GM19467 (cell line): ENCODE results near the gene PAEP.

ENCODE experiments used
- ATAC-seq: cut with Tn5 transposase; IDR thresholded peaks from one replicate; pipeline ENCODE4 v1.9.1; 2021; ENCODE audit warnings: mild to moderate bottlenecking, moderate library complexity; ENCODE audit not compliant: unreplicated experiment

PAEP gene

DNA sequence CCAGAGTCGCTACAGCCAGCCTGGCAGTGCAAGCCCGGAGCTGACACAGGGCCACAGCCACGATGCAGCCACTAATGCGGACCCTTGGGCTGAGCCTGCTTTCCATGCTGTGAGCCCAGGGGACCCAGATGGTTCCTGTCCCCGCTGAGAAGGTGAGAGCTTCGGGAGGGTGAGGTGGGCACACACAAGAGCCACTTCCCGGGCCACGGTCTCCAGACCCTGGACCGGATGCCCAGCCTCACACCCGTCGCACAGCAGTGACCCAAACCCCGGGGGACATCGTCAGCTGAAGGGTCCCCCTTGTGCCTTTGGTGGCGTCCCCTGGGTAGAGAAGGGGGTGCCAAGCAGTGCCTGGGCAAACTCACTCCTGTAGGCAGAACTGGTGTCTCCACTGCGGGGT is 13.4 kb downstream of the PAEP start:
- ATAC-seq, result no peak

DNA sequence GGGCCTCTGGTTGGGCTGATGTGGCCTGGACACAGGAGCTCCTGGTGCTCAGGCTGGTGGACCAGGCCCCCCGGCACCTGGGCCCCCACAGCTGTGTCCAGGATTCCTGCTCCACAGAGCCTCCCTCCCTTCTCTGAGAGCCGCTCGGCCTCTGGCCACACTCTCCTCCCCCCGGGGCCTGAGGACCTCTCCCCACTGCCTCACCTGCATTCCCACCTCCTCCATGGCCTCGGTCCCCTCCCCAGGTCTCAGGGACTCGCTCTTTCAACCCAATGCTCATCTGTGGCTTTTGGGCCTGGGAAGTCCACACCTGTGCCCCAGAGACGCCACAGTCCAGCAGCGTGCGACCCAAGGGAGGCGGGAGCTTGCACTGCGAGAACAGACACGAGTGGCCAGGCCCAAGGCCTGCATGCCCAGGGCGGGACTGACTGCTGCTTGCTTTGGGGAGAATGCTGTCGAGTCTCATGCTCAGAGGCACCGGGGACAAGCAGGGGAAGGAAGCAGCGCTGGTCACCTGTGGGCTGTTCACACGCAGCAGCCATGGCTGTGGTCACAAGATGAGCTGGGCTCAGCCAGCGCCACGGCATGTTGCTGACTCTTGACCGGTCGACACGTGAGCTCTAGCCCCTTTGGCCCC is 14.6 kb downstream of the PAEP start:
- ATAC-seq, result no peak

DNA sequence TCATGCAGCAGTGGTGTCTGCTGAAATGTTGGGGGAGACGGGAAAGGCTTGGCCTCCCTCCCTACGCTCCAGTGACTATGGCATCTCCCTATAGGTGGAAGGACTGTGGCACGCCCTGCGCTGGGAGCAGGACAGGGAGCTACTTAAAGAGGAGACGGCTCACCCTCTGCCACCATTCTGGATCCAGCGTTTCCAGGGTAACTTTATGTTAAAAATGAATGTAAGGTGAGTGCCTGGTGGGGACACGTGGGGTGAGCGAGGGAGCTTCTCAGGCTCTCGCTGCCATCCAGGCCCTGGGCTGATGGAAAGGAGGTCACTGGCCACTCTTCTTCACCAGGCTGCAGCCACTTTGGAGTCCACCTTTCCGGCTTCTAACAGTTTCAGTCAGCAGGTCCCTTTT is 15.7 kb downstream of the PAEP start:
- no peak for ATAC-seq

DNA sequence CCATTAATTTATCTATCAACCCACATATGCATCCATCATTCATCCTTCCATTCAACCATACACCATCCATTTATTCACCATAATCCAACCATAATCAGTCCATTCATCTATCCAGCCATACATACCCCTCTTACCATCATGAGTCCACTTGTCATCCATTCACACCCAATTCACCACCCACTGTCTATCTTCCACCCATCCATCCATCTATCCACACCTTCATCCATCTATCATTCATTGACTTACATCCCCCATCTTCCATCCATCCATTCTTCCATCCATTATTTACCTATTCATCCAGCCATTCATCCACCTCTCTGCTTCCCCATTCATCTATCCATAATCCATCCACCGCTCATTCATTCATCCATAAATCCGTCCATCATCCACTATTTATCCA is 17.8 kb downstream of the PAEP start:
- no peak for ATAC-seq

DNA sequence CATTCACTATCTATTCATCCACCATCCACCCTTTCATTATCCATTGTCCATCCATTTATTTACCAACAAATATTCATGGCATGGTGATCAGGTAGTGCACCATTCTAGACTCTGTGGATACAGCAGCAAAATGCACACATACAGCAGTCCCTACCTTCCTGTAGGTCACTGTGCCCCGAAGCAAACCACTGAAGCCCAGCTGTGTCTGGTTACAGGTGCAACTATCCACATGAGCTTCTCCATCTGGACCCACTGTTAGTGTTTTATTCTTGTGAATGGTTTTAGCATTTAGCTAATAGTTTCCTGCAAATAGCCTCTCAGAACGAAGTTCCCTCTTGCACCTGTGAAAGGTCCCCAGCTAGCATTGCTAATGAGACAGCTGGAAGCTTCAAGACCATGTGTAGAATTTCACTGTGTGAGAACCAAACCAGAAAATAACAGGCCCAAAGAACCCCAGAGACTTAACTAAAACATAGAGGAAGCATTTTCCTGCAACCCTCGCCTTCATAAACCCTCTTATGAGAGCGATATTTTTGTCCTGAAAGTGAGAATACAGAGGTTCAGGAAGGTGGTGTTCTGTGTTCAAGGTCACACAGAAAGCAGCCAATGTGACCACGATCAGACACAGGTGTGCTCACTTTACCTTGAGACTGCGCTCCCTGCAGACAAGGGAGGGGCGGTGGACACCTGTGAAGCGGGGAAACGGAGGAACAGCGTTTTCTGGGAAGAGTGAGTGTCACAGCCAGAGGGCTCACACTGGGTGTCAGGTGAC is 18.5 kb downstream of the PAEP start:
- no peak for ATAC-seq

DNA sequence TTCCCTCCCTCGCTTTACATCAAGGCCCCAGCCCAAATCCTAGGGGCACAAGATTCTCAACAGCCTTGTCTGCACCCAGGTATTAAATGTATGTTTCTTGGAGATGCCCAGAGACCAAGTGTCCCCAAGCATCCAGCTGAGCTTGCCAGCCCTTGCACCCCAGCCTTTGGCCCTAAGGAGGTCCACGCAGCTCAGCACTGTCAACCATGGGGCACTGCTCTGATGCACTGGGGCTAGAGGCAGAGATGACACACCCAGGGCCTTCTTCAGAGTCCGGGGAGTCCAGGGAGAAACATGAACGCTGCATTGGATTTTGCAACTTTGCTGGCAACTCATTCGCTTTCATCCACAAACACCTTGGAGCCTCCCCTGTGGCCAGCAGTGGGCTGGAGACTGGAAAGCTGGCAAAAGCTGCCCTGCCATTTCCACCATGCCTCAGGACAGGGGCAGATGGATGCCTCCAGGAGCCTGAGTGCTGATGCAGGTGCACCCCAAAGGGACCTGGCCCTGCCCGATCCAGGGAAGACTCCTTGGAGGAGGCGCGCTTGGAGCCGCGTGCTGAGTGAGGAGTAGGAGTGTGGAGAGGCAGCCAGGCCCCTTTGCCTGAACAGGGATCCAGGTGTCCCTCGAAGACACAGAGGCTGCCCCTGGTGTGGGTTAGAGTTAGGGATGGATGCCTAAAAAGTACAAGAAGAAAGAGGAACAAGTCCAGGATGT is 19.3 kb downstream of the PAEP start:
- no peak for ATAC-seq

DNA sequence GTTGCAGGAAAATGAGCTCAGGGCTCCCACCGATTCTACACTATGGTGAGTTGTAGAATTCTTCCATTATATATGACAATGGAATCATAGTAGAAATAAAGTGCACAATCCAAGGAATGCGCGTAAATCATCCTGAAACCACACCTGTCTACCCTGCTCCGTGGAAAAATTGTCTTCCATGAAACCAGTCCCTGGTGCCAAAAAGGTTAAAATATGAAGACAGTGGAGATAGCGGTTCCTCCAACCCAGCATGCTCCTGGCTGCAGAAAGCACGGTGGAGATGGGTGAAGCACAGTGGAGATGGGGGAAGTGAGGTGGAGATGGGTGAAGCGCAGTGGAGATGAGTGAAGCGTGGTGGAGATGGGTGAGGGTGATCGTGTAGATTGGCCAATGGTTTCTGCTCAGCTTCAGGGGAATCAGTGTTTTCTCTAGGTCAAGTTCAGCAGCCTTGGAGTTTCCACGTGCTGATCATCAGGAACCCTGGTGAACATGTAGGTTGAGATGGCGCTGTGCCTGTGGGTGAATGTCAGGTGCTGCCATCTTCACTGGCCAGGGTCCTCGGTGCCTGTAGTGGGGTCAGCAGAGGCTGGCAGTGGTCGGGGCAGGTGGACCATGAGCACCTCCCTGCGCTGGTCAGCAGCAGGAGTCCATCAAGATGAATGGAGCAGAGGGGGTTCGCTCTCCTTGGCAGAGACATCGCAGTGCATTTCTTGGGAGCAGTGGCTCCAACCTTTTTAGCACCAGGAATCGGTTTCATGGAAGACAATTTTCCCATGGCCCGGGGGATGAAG is 20.3 kb downstream of the PAEP start:
- no peak for ATAC-seq

DNA sequence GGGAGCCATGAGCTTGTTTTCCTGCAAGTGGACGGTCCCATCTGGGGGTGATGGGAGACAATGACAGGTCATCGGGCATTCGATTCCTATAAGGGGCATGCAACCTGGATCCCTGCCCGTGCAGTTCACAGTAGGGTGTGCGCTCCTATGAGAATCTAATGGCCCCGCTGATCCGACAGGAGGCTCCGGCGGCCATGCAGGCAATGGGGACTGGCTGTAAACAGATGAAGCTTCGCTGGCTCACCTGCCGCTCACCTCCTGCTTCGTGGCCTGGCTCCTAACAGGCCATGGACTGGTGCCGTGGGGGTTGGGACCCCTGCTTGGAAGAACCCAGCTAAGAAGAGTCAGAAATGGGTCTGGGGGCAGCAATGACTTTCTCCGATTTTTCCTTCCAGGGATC is 21.0 kb downstream of the PAEP start:
- no peak for ATAC-seq

DNA sequence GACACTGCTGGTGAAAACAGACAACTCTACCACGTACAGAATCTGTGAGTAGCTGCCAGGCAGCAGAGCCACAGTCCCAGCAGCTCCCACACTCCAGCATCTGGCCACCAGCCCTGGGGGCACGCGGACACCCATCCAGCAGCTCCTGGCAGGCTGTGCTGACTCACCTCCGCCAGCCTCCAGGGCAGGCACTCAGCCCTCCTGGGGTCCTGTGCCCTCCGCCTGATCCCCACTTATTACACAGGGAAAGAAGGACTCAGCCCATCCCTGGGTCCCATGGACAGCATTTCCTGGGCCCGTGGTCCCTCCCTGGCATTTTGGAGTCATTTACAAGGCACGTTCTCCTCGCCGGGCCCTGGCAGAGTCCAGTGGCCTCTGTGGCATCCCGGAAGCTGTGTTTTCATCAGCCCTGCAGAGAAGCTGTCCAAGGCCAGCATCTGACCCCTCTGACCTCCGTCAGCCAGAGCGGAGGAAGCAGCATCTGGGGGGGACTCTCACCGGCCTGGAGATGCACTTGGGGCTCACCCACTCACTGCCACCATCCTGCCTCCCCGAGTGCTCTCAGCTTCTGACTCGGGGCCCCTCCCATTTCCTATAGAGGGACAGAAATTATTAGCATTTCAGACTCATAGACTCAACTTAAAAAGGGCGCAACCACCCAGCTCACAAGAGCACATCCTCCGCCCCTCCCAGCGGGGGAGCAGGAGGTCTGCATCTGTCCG is 21.6 kb downstream of the PAEP start:
- no peak for ATAC-seq

DNA sequence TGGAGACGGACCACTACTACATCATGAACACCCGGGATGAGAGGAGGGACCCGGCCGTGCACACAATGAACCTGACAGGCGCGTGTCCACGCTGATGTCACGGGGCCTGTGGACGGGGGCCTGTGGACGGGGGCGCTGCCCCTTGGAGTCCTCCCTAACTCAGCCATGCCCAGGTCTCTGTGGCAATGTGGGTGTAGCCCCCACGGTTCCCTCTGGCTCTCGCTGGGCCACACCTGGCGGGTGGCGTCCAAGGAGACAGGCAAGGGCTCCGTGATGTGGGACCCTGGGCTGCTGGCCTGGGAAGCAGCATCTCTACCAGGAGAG is 22.1 kb downstream of the PAEP start:
- ATAC-seq, result no peak

DNA sequence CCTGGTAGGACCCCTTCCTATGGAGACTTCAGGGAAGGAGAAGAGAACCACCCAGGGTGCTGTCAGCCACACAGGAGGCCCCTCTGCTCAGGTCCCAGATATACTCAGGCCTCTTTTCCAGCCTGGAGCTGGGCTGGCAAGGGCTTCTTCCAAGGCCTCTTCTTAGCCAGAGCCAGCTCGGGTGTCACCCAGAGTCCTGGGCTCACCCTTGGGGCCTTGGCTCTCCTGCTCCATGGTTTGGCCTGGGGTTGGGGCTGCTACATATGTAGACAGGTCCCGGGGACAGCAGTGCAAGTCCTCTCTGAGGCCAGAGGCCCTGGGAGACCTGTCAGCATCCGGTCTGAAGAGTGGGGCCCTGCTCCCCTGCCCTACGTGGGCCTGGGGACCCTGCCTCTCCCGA is 22.8 kb downstream of the PAEP start:
- ATAC-seq, result no peak

DNA sequence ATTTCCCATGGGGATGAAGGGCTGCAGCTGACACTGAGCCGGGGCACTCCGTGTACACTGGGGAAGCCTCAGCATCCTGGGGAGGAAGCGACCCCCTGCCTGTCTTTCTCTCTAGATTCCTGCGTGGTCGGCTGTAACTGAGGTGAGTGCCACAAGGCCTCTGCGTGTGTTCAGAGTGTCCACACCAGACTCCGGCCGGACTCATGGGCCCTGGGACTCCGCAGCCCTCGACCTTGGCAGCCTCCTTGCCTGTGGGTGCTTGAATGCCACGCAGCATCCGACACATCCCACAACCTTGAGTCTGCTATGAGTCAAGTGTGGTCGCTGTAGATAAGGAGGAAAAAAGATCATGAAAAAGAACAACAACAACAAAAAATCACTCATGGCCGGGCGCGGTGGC is 23.4 kb downstream of the PAEP start:
- ATAC-seq, result no peak

DNA sequence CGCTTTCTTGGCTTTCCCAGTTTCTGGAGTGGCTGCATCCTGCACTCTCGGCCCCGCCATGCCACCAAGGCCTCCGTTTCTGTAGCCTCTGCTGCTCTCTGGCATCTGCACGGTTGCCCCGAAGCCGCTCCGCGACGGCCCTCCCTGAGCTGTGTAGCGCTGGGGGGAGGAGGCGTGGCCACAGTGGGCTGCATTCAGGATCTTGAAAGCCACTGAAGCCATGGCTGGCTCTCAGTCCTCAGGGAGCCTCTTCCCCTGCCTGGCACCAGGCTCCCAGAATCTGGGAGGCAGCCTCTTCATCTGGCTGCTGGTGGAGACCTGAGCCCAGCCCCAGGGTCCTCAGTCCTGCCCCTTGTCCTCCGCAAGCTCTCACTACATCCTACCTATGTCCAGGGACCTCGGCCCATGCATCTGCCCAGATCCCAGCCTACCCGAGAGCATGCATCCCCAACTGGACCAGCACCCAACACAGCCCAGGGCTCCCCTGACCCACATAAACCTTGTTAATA is 25.1 kb downstream of the PAEP start:
- ATAC-seq, result no peak

DNA sequence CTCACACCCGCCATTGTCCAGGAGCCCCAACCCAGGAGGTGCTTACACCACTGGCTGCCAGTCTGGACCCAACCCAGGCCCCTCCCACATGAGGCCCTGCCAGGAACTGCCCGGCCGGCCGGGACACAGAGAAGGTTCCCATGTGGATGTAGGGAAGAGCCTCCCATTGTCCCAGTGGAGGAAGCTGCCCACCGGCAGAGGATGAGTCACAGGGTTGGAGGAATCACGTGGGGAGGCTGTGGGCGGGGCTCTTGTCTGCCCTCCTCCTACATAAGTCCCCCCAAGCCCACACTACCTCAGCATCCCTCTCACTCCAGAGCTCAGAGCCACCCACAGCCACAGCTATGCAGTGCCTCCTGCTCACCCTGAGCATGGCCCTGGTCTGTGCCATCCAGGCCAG is 26.1 kb downstream of the PAEP start:
- ATAC-seq, result no peak

DNA sequence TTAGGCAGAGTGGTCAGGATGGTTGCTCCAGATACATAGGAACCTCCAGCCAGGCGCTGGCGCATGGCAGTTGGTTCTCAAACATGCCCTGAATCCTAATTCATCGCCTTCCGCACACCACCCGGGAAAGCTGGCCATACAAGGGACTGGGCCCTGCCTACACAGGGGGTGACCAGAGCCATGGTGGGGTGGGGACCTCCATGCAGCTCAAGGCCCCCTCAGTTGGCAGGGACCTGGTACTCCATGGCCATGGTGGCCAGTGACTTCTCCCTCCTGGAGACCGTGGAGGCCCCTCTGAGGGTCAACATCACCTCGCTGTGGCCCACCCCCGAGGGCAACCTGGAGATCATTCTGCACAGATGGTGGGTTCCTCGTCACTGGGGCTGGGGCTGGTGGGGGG is 26.8 kb downstream of the PAEP start:
- no peak for ATAC-seq

DNA sequence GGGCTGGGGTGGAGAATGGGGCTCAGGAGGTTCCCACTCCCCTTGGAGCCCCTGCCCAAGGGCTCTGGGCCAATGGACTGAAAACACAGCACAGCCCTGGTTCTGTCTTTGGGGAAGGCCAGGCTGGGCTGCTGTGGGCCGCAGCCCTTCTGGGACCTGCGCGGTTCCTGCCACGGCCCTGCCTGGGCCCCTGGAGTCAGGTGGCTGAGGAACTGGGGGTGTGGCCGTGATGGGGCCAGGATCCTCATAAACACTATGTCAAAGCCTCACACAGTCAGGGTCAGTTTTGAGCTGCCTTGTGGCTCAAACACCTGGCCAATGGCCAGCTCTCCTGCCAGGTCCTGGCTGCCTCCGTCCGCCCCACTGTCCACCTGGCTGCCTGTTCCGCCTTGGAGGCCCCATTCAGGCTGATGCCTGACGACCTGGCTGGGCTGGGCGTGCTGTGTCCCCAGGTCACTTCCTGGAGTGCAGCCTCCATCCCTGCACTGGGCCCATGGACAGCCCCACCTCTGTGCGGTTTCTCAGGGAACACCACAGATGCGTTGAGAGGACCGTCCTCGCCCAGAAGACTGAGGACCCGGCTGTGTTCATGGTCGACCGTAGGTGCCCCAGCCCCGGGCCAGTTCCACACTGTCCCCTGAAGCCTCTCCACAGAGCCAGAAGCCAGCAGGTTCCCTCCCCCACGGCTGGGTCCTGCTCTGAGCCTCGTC is 27.5 kb downstream of the PAEP start:
- ATAC-seq, result no peak

DNA sequence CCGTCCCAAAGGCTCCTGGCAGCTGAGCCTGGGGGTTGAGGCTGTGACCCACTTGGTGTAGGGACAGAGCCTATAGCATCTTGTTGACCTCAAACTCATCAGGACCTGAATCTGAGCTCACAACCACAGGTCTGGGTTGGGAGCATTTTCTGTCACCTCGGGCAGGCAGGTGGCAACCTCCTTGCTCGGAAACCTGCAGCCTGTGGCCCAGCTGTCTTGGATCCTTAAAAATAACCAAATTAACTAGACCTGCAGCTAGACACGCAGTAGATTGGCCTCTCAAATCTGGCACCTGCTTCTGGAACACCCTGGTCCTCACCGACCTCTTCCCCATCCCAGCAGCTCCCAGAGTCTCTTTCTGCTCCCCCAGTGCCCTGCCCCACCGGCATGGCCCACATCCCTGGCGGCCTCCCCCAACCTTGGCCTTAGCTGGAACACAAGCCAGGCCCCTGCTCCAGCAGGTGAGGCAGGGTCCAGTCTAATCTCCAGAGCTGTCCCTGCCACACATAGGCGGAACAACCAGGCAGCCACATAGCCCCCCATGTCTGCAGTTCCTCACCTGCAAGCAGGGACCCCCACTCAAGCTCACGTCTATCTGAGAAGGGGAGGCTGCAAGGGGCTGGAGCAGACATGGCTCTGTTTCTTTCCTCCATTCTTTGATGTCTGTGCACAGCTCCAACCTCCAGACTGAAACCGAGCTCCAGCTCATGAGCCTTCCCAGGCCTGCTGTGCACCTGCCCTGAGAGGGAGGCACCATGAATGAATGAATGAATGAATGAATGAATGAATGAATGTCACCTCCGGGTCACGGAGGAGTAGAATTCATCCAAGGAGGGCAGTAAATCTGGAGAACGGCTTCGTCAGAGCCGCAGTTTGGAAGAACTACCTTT is 28.3 kb downstream of the PAEP start:
- ATAC-seq, result no peak

DNA sequence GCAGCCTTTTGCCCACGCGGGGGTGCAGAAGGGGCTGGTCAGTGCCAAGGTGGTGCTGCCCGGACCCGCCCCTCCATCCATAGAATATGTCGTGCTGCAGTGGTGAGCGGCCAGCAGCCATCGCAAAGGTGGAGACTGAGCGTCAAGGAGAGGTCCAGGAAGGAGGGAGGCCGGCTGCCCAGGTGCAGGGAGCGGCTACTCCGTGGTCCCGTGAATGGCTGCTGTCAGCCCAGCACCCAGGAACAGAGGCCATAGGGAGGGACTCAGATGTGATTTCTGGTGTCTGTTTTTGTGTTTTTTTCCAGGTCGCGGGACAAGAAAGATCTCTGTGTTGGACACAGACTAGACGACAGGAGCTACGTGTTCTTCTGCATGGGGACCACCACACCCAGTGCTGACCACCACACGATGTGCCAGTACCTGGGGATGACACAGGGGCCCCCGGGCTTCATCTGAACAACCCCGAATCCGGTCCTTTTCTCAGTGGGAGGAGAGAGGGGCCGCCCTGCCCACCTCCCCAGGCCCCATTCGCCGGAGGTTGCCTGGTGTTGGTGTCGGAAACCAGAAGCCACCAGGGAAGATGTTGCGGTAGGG is 29.0 kb downstream of the PAEP start:
- no peak for ATAC-seq
